ENCODE data around the gene APPBP2. TPM values are rescaled to one million over a fixed set of nuclear protein-coding genes. Genes with fewer than 3 reads are reported as not detected.

APPBP2 gene
- total and polyA plus RNA-seq, 2 donors (not counting 3 experiments of a cell fraction or from before 2014, with no cell fraction given): 8.4 to 49.1 TPM

GRCh38 chr17:60455378-60455777, 70.7 kb downstream of the APPBP2 start:
- no peaks in the 10 kb centered on the region for H3K9me1 ChIP-seq (replicated peaks; ENCODE audit: control insufficient read depth, extremely low read depth, insufficient read depth, low read length)
- no peaks in the 10 kb centered on the region for H3K27me3 ChIP-seq (ENCODE audit: control insufficient read depth in 2 of 2, insufficient read depth in 2 of 2, low read length in 2 of 2)
- no TSS peak for BruUV-seq (replicated peaks)
- H3K27ac ChIP-seq (ENCODE audit: insufficient read depth, low read depth, low read length): no peak overlapping the region
- FAIRE-seq (no peak), DNase-seq (ENCODE audit: low read depth, low spot score) (no peak)
- H3K4me1 ChIP-seq (ENCODE audit: control insufficient read depth, extremely low read depth, insufficient read depth, low read length): no peaks in the 10 kb centered on the region
- no peak overlapping the region for H2AFZ ChIP-seq (ENCODE audit: low read depth, low read length)
- ChIA-PET POLR2A (no interaction called here), CTCF (no interaction called here)
- H3K4me2 ChIP-seq (ENCODE audit: insufficient read depth, low read length): no peak overlapping the region
- no peaks in the 10 kb centered on the region for H4K20me1 ChIP-seq (replicated peaks; ENCODE audit: control insufficient read depth, extremely low read depth, insufficient read depth, low read length)
- TF ChIP-seq EZH2 (IDR thresholded peaks at IDR 0.05; ENCODE audit: borderline replicate concordance, low read depth, low read length, severe bottlenecking) (no peak), FOS (IDR thresholded peaks at IDR 0.05; ENCODE audit: borderline replicate concordance, insufficient read depth, low read length) (no peak), MYC (IDR thresholded peaks at IDR 0.05; ENCODE audit: low read depth, low read length) (no peak), JUN (IDR thresholded peaks at IDR 0.05; ENCODE audit: borderline replicate concordance, insufficient read depth, insufficient read length, low read depth) (no peak), POLR2A (IDR thresholded peaks at IDR 0.05; ENCODE audit: low read depth, low read length) (no peak), MAX (IDR thresholded peaks at IDR 0.05; ENCODE audit: insufficient read depth, insufficient read length) (no peak), POLR2AphosphoS5 (IDR thresholded peaks at IDR 0.05; ENCODE audit: insufficient read depth, low read depth, low read length) (no peak), CTCF (IDR thresholded peaks at IDR 0.05; ENCODE audit: extremely low read depth in 1 of 2, insufficient read depth in 1 of 2, low read depth in 1 of 2, low read length in 2 of 2) (no peak), GATA2 (IDR thresholded peaks at IDR 0.05; ENCODE audit: insufficient read depth, insufficient read length, low read depth, low read length) (no peak)
- H3K9ac ChIP-seq (replicated peaks; ENCODE audit: extremely low read depth, insufficient read depth, low read length): no peak overlapping the region
- no peak overlapping the region for H3K4me3 ChIP-seq (replicated peaks in 1 of 3; ENCODE audit: insufficient read depth in 1 of 3, low read depth in 1 of 3, low read length in 3 of 3)
- H3K9me3 ChIP-seq (replicated peaks; ENCODE audit: control insufficient read depth, insufficient read depth, low read length): no peaks in the 10 kb centered on the region
- intact Hi-C loops (cut with micrococcal nuclease): no loop called here
- dilution Hi-C loops (cut with MboI; ENCODE audit: extremely low pct_ligation_motif_present, low sequenced_read_pairs): no loop called here
- no peaks in the 10 kb centered on the region for H3K79me2 ChIP-seq (ENCODE audit: control insufficient read depth, insufficient read depth, low read length)
- peaks cover 8 to 9% of the 10 kb centered on the region in 2 experiments for H3K36me3 ChIP-seq (ENCODE audit: control insufficient read depth in 2 of 2, extremely low read depth in 1 of 2, insufficient read depth in 2 of 2, low read length in 2 of 2)
